Osteocyte (in vitro differentiated cells): ENCODE data around the gene CRIM1. TPM values are rescaled to one million over a fixed set of nuclear protein-coding genes. Genes with fewer than 3 reads are reported as not detected.

ENCODE experiments used
- DNase-seq: peaks from one replicate; pipeline ENCODE4 v3.0.0; 2021; ENCODE audit warnings: mixed read lengths; ENCODE audit not compliant: unreplicated experiment; ENCODE audit errors: extremely low spot score
- H3K27ac Mint-ChIP-seq: one replicate; pipeline ENCODE4 v1.8.0; 2021; ENCODE audit warnings: mild to moderate bottlenecking, mixed read lengths; ENCODE audit not compliant: unreplicated experiment
- H3K27me3 Mint-ChIP-seq: one replicate; pipeline ENCODE4 v1.8.0; 2021; ENCODE audit warnings: mixed read lengths; ENCODE audit not compliant: unreplicated experiment
- H3K36me3 Mint-ChIP-seq: one replicate; pipeline ENCODE4 v1.8.0; 2021; ENCODE audit warnings: mixed read lengths; ENCODE audit not compliant: unreplicated experiment
- H3K4me1 Mint-ChIP-seq: one replicate; pipeline ENCODE4 v1.8.0; 2021; ENCODE audit warnings: mixed read lengths; ENCODE audit not compliant: unreplicated experiment
- H3K4me3 Mint-ChIP-seq: one replicate; pipeline ENCODE4 v1.8.0; 2021; ENCODE audit warnings: mild to moderate bottlenecking, moderate library complexity, mixed read lengths; ENCODE audit not compliant: unreplicated experiment
- H3K9me3 Mint-ChIP-seq: one replicate; pipeline ENCODE4 v1.8.0; 2021; ENCODE audit warnings: mixed read lengths; ENCODE audit not compliant: unreplicated experiment
- CTCF ChIP-seq: fragments of 200-600 bp; sonication (generic); IDR thresholded peaks from 2 replicates; pipeline ENCODE4 v1.5.0; 2021; ENCODE audit warnings: antibody characterized with exemption, mild to moderate bottlenecking, moderate library complexity
- total RNA-seq: library from RNA; stranded (reverse); gene quantifications from 2 replicates; pipeline ENCODE4 v1.2.1, GENCODE V29; 2021

Gene CRIM1
- total RNA-seq, 1 donor from 2014 or later: 194 TPM

DNA sequence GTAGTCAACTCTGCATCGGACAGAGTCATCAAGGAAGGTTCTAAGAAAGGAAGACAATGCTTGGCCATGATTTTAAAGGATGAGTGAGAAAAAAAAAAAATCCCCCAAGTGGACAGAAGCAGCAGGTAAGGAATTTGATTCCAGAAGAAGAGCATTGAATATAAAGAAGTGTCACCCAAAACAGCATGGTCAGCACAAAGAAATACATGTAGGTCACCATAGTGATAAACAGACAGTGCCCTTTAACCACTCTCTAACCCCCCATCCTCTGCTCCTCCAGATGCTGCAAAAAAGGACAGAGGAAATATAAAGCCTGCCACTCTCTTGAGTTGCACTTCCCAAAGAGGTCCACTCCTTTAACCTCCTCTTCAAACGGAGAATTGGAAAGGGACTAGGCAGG, 219.0 kb downstream of the CRIM1 start:
- H3K4me1 Mint-ChIP-seq: peaks cover 13% of the 10 kb centered on the region
- no peak overlapping the region for H3K4me3 Mint-ChIP-seq
- H3K27ac Mint-ChIP-seq: no peak overlapping the region
- no peaks in the 10 kb centered on the region for H3K9me3 Mint-ChIP-seq
- H3K36me3 Mint-ChIP-seq: peaks cover 51% of the 10 kb centered on the region
- H3K27me3 Mint-ChIP-seq: no peaks in the 10 kb centered on the region
- TF ChIP-seq CTCF: no peak
- DNase-seq: no peak

- H3K27me3 Mint-ChIP-seq: no peaks in the 10 kb centered on the region
- peaks cover 10% of the 10 kb centered on the region for H3K4me1 Mint-ChIP-seq
- DNase-seq: no peak
- H3K36me3 Mint-ChIP-seq: peaks cover 68% of the 10 kb centered on the region
- no peak for TF ChIP-seq CTCF
- H3K9me3 Mint-ChIP-seq: no peaks in the 10 kb centered on the region
- H3K27ac Mint-ChIP-seq: no peak overlapping the region
- H3K4me3 Mint-ChIP-seq: no peak overlapping the region
Measured at GRCh38 chr2:36577884-36578283, 222.3 kb downstream of the CRIM1 start.

- H3K4me1 Mint-ChIP-seq: peaks cover 17% of the 10 kb centered on the region
- H3K27ac Mint-ChIP-seq: peak overlapping the region; percentile 24
Measured at GRCh38 chr2:36578343-36579296, 223.0 kb downstream of the CRIM1 start.

GRCh38 chr2:36579297-36579664, 223.7 kb downstream of the CRIM1 start:
- no peak for TF ChIP-seq CTCF
- Mint-ChIP-seq H3K9me3 (no peaks in the 10 kb centered on the region), H3K27me3 (no peaks in the 10 kb centered on the region), H3K4me3 (no peak overlapping the region), H3K4me1 (peaks cover 20% of the 10 kb centered on the region), H3K36me3 (peaks cover 72% of the 10 kb centered on the region), H3K27ac (no peak overlapping the region)
- no peak for DNase-seq

More at GRCh38 chr2:36578343-36579296, 223.0 kb downstream of the CRIM1 start:
- no peaks in the 10 kb centered on the region for H3K9me3 Mint-ChIP-seq
- peaks cover 70% of the 10 kb centered on the region for H3K36me3 Mint-ChIP-seq
- no peak overlapping the region for H3K4me3 Mint-ChIP-seq
- no peak for TF ChIP-seq CTCF
- H3K27me3 Mint-ChIP-seq: no peaks in the 10 kb centered on the region
- DNase-seq: no peak

DNA sequence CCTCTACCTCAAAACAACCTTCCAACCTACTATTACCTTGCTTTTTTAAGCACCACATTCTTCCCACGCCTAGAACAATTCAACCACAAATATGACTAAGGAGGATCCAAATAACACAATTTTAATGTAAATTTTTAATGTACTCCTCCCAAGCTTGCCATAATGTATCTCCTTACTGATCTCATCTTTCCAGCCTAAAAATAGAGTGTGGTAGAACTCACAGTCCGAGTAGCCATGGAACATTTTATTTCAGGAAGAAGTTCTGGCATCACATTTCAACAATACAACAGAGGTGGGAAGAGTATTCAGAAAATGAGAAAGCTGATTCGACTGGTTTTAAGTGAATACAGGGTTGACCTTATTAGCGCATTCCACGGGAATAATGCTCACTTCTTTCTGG, 227.0 kb downstream of the CRIM1 start:
- peaks cover 68% of the 10 kb centered on the region for H3K36me3 Mint-ChIP-seq
- DNase-seq: no peak
- H3K27ac Mint-ChIP-seq: peak overlapping the region; percentile 80
- no peak overlapping the region for H3K4me3 Mint-ChIP-seq
- H3K27me3 Mint-ChIP-seq: no peaks in the 10 kb centered on the region
- peaks cover 22% of the 10 kb centered on the region for H3K4me1 Mint-ChIP-seq
- no peaks in the 10 kb centered on the region for H3K9me3 Mint-ChIP-seq
- no peak for TF ChIP-seq CTCF
